ENCODE data around the gene CAMTA2.

CAMTA2 gene

DNA sequence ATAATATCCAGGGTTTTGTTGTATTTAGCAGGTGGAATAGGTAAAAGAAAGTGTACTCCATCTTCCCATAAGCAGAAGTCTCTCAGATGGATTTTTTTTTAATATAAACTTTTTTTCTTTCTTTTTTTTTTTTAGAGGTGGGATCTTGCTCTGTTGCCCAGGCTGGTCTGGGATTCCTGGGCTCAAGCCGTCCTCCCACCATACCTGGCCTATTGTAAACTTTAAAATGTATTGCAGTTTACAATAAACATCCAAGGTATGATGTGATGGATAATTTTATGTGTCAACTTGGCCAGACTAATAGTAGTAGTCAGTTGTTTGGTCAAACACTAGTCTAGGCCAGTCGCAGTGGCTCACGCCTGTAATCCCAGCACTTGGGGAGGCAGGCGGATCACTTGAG is 66.2 kb downstream of the CAMTA2 start:
- DNase-seq, result no peak

DNA sequence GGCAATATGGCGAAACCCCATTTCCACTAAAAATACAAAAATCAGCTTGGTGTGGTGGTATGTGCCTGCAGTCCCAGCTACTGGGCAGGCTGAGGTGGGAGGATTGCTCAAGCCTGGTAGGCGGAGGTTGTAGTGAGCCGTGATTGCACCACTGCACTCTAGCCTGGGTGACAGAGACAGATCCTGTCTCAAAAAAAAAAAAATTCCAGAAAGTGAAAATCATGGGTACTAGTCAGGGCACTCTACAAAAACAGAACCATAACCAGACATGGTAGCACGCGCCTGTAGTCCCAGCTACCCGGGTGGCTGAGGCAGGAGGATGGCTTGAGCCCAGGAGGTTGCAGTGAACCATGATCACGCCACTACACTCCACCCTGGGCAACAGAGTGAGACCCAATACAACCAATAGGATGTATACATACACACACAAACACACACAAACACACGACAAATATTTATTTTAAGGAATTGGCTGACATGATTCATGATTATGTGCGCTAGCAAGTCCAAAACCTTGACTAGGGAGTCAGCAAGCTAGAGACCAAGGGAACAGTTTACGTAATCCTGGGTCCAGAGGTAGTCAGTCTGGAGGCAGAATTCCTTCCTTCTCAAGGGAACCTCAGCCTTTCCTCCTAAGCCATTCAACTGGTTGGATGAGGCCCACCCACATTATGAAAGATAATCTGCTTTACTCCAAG is 67.0 kb downstream of the CAMTA2 start:
- DNase-seq, result no peak

DNA sequence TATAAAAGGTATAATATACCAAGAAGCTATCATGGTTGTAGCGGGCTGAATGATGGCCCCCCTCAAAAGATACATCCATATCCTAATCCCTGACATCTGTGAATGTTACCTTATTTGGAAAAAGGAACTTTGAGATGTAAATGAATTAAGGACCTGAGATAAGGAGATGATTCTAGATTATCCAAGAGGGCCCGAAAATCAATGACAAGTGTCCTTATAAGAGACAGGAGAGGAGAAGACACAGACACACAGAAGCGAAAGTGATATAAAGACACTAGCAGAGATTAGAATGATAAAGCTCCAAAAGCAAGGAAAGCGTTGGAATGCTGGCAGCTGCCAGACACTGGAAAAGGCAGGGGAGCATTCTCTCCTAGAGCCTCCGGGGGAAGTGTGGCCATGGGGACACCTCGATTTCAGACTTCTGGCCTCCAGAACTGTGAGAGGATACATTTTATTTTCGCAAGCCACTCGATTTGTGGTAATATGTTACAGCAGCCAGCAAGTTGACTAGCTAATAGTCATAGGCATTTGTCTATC is 67.9 kb downstream of the CAMTA2 start:
- DNase-seq, result no peak
